Body of pancreas (tissue), 4 donors: ENCODE data around the gene GGT7. TPM values are rescaled to one million over a fixed set of nuclear protein-coding genes. Genes with fewer than 3 reads are reported as not detected.

ENCODE experiments used
- ATAC-seq: fragments of 150-250 bp; one replicate; pipeline ENCODE4 v1.9.1; 2016
- DNase-seq, 4 donors: peaks; one replicate each; pipeline ENCODE4 v3.0.0-alpha.2; 2019
- H3K27ac ChIP-seq, 4 donors: fragments of 200-600 bp; sonication (generic); 1 replicate in 3 of 4; 2 replicates in 1 of 4; pipeline versions ENCODE4 v1.5.1 to v1.6.1; 2016 to 2019; ENCODE audit warnings: mild to moderate bottlenecking in 1 of 4, mixed read lengths in 1 of 4, moderate library complexity in 1 of 4
- H3K27me3 ChIP-seq, 2 donors: fragments of 200-600 bp; sonication (generic); one replicate each; pipeline ENCODE4 v1.6.0; 2016; ENCODE audit warnings: mild to moderate bottlenecking in 1 of 2
- H3K36me3 ChIP-seq, 2 donors: fragments of 200-600 bp; sonication (generic); replicated peaks in 1 of 2; 2 replicates each; pipeline ENCODE4 v1.5.1; 2016; ENCODE audit warnings: low read depth in 2 of 2; ENCODE audit not compliant: insufficient read depth in 1 of 2
- H3K4me1 ChIP-seq: fragments of 200-600 bp; sonication (generic); one replicate; pipeline ENCODE4 v1.6.0; 2016
- H3K4me3 ChIP-seq, 2 donors: fragments of 200-600 bp; sonication (generic); 1 replicate in 1 of 2; 2 replicates in 1 of 2; pipeline ENCODE4 v1.5.1; 2016 to 2019
- H3K9me3 ChIP-seq, 3 donors: fragments of 200-600 bp; sonication (generic); 1 replicate in 2 of 3; 2 replicates in 1 of 3; pipeline ENCODE4 v1.5.1; 2016
- CTCF ChIP-seq, 7 experiments: fragments of 450-650 bp in 4 of 7; fragments of 200-600 bp in 3 of 7; sonication (generic) in 3 of 7; IDR thresholded peaks; one replicate each; pipeline ENCODE4 v1.5.1; 2016 to 2019; ENCODE audit warnings: antibody characterized with exemption in 7 of 7
- POLR2A ChIP-seq, 3 donors: fragments of 450-650 bp; IDR thresholded peaks; one replicate each; pipeline ENCODE4 v1.6.1; 2016; ENCODE audit warnings: antibody characterized with exemption in 3 of 3, mild to moderate bottlenecking in 2 of 3
- WGBS, 2 donors: methylation state at CpG; one replicate each; pipeline ENCODE4 v1.1.5; 2017; 5-methylcytosine and 5-hydroxymethylcytosine counted together
- intact Hi-C: fragments of 100-400 bp; cut with DNase I; formaldehyde crosslinking; loops from one replicate; pipeline ENCODE4 v1.15.1; 2023
- total RNA-seq, 2 donors: library from RNA; depleted of rRNA; stranded (reverse); fragments of >200 nt; gene quantifications; one replicate each; pipeline ENCODE4 v1.1.0, GENCODE V29; 2016

GGT7 gene
- total RNA-seq, 2 donors from 2014 or later = 19.2 to 22.7 TPM

DNA sequence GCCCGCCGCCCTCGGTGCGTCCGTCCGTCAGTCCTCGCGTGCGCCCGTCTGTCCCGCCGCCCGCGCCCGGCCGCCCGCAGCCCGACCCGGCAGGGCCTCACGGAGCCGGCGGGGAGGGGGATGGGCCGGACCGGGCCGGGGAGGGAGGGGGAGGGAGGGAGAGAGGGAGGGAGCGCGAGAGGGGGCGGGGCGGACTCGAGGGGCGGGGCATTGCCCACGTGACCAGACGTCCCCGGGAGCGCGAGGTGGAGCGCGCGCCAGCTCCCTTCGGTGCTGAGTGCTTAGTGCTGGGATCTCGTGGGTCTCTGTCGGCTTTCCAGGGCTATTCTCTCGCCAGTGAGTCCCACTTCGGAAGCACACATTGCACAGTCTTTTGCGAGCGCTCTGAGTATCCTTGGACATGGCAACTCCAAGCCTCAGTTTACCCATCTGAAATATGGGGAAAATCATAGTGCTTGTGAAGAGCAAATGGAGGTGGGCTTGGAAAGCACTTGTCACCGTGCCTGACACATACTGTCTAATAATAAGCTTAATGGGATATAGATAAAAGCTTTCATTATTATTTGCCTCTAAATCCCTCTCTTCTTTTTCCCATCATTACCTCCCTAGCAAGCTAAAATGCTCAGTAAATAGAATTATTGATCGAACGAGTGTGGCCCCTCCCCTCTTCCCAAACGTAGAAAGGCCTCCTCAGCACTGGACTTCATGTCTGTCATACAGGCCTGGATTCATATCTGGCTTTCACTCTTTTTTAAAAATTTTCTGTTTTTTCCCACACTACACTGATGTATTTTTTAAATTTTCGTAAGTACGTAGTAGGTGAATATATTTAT is 46.9 kb downstream of the GGT7 start, which contains the start of gene NCOA6:
TSS of gene NCOA6 (minus strand) at position 122 of the 833 bp plus-strand sequence. CDS start 43,296 bp downstream, outside the sequence.
- peak; percentile 88 to 92 (median 90) for DNase-seq
- intact Hi-C loops = no loop called here
- no peaks in the 10 kb centered on the region for H3K27me3 ChIP-seq
- no peaks in the 10 kb centered on the region for H3K36me3 ChIP-seq
- peak; percentile 86 for ATAC-seq
- TF ChIP-seq POLR2A (IDR thresholded peaks at IDR 0.05) = peak in 2 of 3 donors; percentile 9 to 29
- TF ChIP-seq CTCF (IDR thresholded peaks at IDR 0.05) = no peak
- no peaks in the 10 kb centered on the region for H3K9me3 ChIP-seq
- H3K4me1 ChIP-seq = peaks cover 33% of the 10 kb centered on the region
- 9 to 11% methylated on average over 20 to 21 of the region's 52 CpGs for WGBS, 2 donors
- H3K27ac ChIP-seq = peak within 1 kb of the TSS; percentile 84 to 96 (median 91)
- peak within 1 kb of the TSS; percentile 92 to 94 for H3K4me3 ChIP-seq

GRCh38 chr20:34824806-34825529 is 47.7 kb downstream of the GGT7 start:
- H3K4me1 ChIP-seq = peaks cover 37% of the 10 kb centered on the region
- H3K27me3 ChIP-seq = no peaks in the 10 kb centered on the region
- WGBS, 2 donors = 0% methylated on average over 12 to 44 of the region's 68 CpGs

DNA sequence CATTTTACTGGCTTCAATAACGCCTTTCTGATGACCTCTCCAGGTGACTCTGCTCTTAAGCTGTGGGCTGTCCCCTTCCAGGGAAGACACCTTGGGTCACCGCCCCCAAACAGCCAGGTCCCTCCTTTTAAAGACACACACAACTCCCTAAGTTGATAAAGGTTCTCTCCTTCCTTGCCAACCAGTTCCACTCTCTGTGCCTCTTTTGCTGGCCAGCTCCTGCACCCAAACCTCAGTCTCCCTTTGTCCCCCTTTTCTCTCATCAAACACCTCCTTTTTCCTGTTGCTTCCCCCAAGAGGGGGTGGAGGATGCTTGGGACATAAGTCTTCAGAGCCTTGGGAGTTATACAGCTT is 48.2 kb downstream of the GGT7 start:
- ATAC-seq (peak; percentile 67), DNase-seq (peak; percentile 80 to 88 (median 84))
- WGBS, 2 donors = 0% methylated on average over 2 of the region's 2 CpGs
- peaks cover 43% of the 10 kb centered on the region for H3K4me1 ChIP-seq
- no peaks in the 10 kb centered on the region for H3K9me3 ChIP-seq
- TF ChIP-seq POLR2A (IDR thresholded peaks at IDR 0.05) = peak in 2 of 3 donors; percentile 66 to 77
- no peak for TF ChIP-seq CTCF (IDR thresholded peaks at IDR 0.05)
- H3K27ac ChIP-seq = peak overlapping the region; percentile 84 to 96 (median 91)
- peak overlapping the region; percentile 92 to 94 for H3K4me3 ChIP-seq
- H3K27me3 ChIP-seq = no peaks in the 10 kb centered on the region
- H3K36me3 ChIP-seq = no peaks in the 10 kb centered on the region
- intact Hi-C loops = no loop called here

More at GRCh38 chr20:34824806-34825529, 47.7 kb downstream of the GGT7 start:
- TF ChIP-seq CTCF (IDR thresholded peaks at IDR 0.05) = no peak
- TF ChIP-seq POLR2A (IDR thresholded peaks at IDR 0.05) = peak in 1 of 3 donors; percentile 29
- Histone ChIP-seq H3K36me3 (no peaks in the 10 kb centered on the region), H3K27ac (peak overlapping the region; percentile 84 to 96 (median 91)), H3K9me3 (no peaks in the 10 kb centered on the region), H3K4me3 (peak overlapping the region; percentile 92 to 94)
- intact Hi-C loops = no loop called here
- DNase-seq (peak; percentile 54 to 69 (median 61)), ATAC-seq (peak; percentile 75)

GRCh38 chr20:34824026-34824425 is 48.6 kb downstream of the GGT7 start:
- DNase-seq = no peak

More at GRCh38 chr20:34824026-34824425, 48.6 kb downstream of the GGT7 start:
- intact Hi-C loops = no loop called here
- H3K36me3 ChIP-seq = no peaks in the 10 kb centered on the region
- peak overlapping the region; percentile 84 to 96 (median 91) for H3K27ac ChIP-seq
- H3K27me3 ChIP-seq = no peaks in the 10 kb centered on the region
- H3K4me3 ChIP-seq = no peak overlapping the region
- TF ChIP-seq CTCF (IDR thresholded peaks at IDR 0.05) (no peak), POLR2A (IDR thresholded peaks at IDR 0.05) (no peak)
- H3K4me1 ChIP-seq = peaks cover 45% of the 10 kb centered on the region
- ATAC-seq = no peak
- H3K9me3 ChIP-seq = no peaks in the 10 kb centered on the region
- 6% methylated on average over 1 of the region's 1 CpG for WGBS, 2 donors
